ENCODE measurements around the gene PRLH.

PRLH gene

GRCh38 chr2:237549216-237549615 lies 17.2 kb upstream of the PRLH start:
- no peaks in the 10 kb centered on the region for H3K36me3 ChIP-seq (ENCODE audit: control insufficient read depth in 2 of 2, insufficient read depth in 1 of 2, low read length in 2 of 2)
- POLR2A ChIA-PET, result no interaction called here
- no peak overlapping the region for H3K27ac ChIP-seq (ENCODE audit: extremely low read depth, low read depth, low read length)
- H3K9me3 ChIP-seq (ENCODE audit: control insufficient read depth, insufficient read depth, low read depth, low read length), result no peaks in the 10 kb centered on the region
- no peak overlapping the region for H3K4me3 ChIP-seq (ENCODE audit: low read depth, low read length)
- CTCF ChIA-PET, result interaction anchor here (0.6 to 1.9 kb wide), 4 partner anchors 11 to 229 kb away, joined by 4 to 10 read pairs (median 8); no protein-coding TSS in a partner anchor
- H3K4me1 ChIP-seq (ENCODE audit: control insufficient read depth, insufficient read depth, low read length), result no peaks in the 10 kb centered on the region
- TF ChIP-seq ZNF610 (tag by site-specific recombination; IDR thresholded peaks at IDR 0.05; ENCODE audit: borderline replicate concordance) (no peak), ZNF157 (tag by site-specific recombination; IDR thresholded peaks at IDR 0.05) (no peak), ZNF426 (tag by site-specific recombination; IDR thresholded peaks at IDR 0.05) (no peak), ZNF596 (tag by site-specific recombination; IDR thresholded peaks at IDR 0.05) (no peak), PRDM10 (tag by site-specific recombination; IDR thresholded peaks at IDR 0.05) (no peak), ZSCAN30 (tag by site-specific recombination; IDR thresholded peaks at IDR 0.05) (no peak), ZNF692 (tag by site-specific recombination; IDR thresholded peaks at IDR 0.05) (no peak), ZNF140 (tag by site-specific recombination; IDR thresholded peaks at IDR 0.05) (no peak), ZNF138 (tag by site-specific recombination; IDR thresholded peaks at IDR 0.05; ENCODE audit: borderline replicate concordance) (no peak), OVOL3 (tag by site-specific recombination; IDR thresholded peaks at IDR 0.05) (no peak), ZNF549 (tag by site-specific recombination; IDR thresholded peaks at IDR 0.05) (no peak), ZFP3 (tag by site-specific recombination; IDR thresholded peaks at IDR 0.05; ENCODE audit: low read depth) (no peak), ZNF626 (tag by site-specific recombination; IDR thresholded peaks at IDR 0.05) (no peak), ZNF202 (tag by site-specific recombination; IDR thresholded peaks at IDR 0.05; ENCODE audit: borderline replicate concordance) (no peak), ZNF350 (tag by site-specific recombination; IDR thresholded peaks at IDR 0.05) (no peak), ZSCAN23 (tag by site-specific recombination; IDR thresholded peaks at IDR 0.05) (no peak), RBAK (tag by site-specific recombination; IDR thresholded peaks at IDR 0.05) (no peak), ZNF585B (tag by site-specific recombination; IDR thresholded peaks at IDR 0.05) (no peak)

- TF ChIP-seq ZNF791 (tag by site-specific recombination; IDR thresholded peaks at IDR 0.05), result no peak
- no peak for TF ChIP-seq ZNF529 (tag by site-specific recombination; IDR thresholded peaks at IDR 0.05; ENCODE audit: insufficient replicate concordance)
- no peak for TF ChIP-seq PRDM2 (tag by site-specific recombination; IDR thresholded peaks at IDR 0.05; ENCODE audit: borderline replicate concordance)
- TF ChIP-seq ZNF707 (tag by site-specific recombination; IDR thresholded peaks at IDR 0.05), result no peak
- Histone ChIP-seq H3K4me3 (ENCODE audit: low read depth, low read length) (no peak overlapping the region), H3K9me3 (ENCODE audit: control insufficient read depth, insufficient read depth, low read depth, low read length) (no peaks in the 10 kb centered on the region), H3K36me3 (ENCODE audit: control insufficient read depth in 2 of 2, insufficient read depth in 1 of 2, low read length in 2 of 2) (no peaks in the 10 kb centered on the region), H3K27ac (ENCODE audit: extremely low read depth, low read depth, low read length) (no peak overlapping the region), H3K4me1 (ENCODE audit: control insufficient read depth, insufficient read depth, low read length) (no peaks in the 10 kb centered on the region)
- ChIA-PET POLR2A (no interaction called here), CTCF (interaction anchor here (0.7 to 1.9 kb wide), 4 partner anchors 11 to 72 kb away, joined by 4 to 10 read pairs (median 5); no protein-coding TSS in a partner anchor)
Measured at GRCh38 chr2:237549643-237550415, 16.5 kb upstream of the PRLH start.

Data from HEK293 (cell line).